IgD-negative memory B cell (primary cell): ENCODE measurements around the gene ABHD2. TPM values are rescaled to one million over a fixed set of nuclear protein-coding genes. Genes with fewer than 3 reads are reported as not detected.

Experiments
- polyA plus RNA-seq: library from polyadenylated mRNA; unstranded; fragments of 300-500 nt; fragmentation: Illumina TruSeq; gene quantifications from one replicate; pipeline ENCODE4 v1.2.3, GENCODE V29; 2021

The ABHD2 gene
- polyA plus RNA-seq, 1 donor from 2014 or later: 13.4 TPM

Other genes with a start within 250 kb of the ABHD2 start
- 1.2 TPM for gene HAPLN3, start 192.9 kb upstream of the ABHD2 start, polyA plus RNA-seq
- 4.8 TPM for gene MFGE8, start 175.1 kb upstream of the ABHD2 start, polyA plus RNA-seq
- not detected for gene RLBP1, start 133.1 kb downstream of the ABHD2 start, polyA plus RNA-seq
- gene FANCI, start 155.5 kb downstream of the ABHD2 start, polyA plus RNA-seq: 3.4 TPM
- gene POLG, start 246.4 kb downstream of the ABHD2 start, polyA plus RNA-seq: 46.5 TPM